Measurements from ENCODE around the gene DLG1.
A peak's percentile ranks its signal among the peaks of the same experiment; 100 is the strongest.
"Not testable (repeated sequence)": the region's sequence is repeated elsewhere in the genome, so short reads cannot be mapped to it uniquely, and the experiment has no call there.

Gene DLG1

DNA sequence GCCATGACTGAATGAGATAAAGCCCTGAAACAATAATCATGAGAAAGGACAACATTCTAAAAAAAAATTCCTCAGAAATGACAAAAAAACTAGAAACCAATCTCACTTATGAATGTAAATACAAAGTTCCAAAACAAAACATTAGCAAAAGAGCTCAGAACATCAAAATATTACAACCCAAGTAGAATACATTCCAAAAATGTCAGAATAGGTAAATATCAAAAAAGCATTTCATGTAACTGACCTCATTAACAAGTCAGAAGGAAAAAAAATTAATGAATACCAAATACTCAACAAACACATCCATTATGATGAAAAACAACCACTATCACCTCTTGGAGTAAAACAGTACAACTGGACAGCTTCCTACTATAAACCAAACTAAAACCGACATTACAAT is 93.1 kb downstream of the DLG1 start:
- DNase-seq: no peak

- no peak for DNase-seq
Observed at GRCh38 chr3:197204736-197205135, 93.7 kb downstream of the DLG1 start.

DNA sequence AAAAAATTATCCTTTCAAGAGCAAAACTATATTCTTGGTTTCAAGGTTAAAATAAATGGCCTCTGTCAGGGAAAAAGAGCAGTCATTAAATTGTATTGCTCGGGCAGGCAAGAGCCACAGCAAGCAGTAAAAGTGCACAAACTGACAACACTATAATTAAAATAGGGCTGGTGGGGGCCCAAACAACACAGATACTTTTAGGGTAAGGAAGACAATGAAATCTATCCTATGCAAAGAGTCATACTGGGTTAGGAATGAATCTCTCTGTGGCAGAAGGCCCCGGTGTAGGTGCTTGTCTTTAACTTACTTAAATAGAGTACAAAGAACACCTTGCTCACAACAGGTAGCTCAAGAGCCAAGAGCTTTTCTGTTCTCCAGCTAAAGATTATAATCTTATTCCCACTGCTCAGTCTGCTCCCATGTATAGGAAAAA is 94.7 kb downstream of the DLG1 start:
- DNase-seq: no peak

GRCh38 chr3:197202694-197203093 is 95.7 kb downstream of the DLG1 start:
- no peak for DNase-seq

DNA sequence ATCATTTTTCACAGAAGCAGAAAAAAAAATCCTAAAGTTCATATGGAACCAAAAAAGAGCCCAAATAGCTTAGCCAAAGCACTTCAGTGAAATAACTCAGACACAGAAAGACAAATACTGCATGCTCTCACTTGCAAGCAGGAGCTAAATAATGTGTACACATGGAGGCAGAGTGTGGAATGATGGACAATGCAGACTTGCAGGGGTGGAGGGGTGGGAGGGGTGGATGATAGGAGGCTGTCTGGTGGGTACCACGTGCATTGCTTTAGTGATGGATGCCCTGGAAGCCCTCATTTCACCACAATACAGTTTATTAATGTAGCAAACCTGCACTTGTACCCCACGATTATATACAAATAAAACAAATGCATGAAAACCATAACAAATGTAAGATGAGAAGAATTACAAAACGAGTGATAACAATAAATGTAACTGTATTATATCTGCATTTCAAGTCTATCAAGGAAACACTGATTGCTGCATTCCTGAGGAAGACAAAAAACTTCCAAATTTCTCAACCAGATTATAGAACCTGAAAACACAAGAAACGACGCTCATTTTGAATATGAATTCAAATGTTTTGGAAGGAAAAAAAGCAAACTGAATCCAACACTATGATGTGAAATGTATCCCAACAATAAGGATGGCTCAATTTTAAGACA is 96.5 kb downstream of the DLG1 start:
- DNase-seq: no peak

DNA sequence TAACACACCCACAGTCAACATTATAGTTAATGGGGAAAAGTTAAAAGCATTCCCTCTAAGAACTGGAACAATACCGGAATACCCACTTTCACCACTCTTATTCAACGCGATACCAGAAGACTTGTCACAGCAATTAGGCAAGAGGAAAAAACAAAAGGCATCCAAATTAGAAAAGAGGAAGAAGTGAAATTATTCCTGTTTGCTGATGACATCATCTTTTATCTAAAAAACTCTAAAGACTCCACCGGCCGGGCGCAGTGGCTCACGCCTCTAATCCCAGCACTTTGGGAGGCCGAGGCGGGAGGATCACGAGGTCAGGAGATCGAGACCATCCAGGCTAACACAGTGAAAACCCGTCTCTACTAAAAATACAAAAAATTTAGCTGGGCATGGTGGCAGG is 97.6 kb downstream of the DLG1 start:
- not testable (repeated sequence) for DNase-seq

GRCh38 chr3:197197334-197197733 is 101.1 kb downstream of the DLG1 start:
- DNase-seq: no peak

- DNase-seq: no peak
Observed at GRCh38 chr3:197196192-197196591, 102.2 kb downstream of the DLG1 start.

DNA sequence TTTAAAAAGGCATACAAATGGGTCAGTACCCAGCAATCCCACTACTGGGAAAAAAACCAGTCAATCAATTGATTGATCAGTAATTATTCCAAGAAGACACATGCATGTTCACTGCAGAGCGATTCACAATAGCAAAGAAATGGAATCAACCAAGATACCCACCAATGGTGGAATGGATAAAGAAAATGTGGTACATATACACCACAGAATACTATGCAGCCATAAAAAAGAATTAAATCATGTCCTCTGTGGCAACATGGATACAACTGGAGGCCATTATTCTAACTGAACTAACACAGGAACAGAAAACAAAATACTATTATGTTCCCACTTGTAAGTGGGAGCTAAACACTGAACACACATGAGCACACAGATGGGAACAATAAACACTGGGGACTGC is 103.1 kb downstream of the DLG1 start:
- no peak for DNase-seq

GRCh38 chr3:197193759-197194158 is 104.7 kb downstream of the DLG1 start:
- not testable (repeated sequence) for DNase-seq

- no peak for DNase-seq
Observed at GRCh38 chr3:197191897-197192296, 106.5 kb downstream of the DLG1 start.

DNA sequence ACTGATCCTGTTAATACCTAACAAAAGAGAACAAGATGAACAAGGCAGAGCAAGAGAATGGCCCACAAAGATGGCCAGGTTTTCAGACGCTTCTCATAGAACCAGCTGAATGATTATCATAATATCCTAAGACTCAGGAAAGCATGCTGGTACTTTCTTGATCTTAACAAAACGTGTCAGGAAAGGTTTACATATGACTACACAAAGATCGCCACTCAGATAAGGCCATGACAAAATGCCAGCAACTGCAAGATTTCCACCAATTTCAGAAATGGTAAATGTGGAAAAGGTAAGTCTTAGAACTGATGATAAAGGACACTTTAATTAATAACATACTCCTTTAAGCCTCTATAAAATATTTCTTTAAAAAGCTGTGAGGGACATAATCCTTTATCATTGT is 108.8 kb downstream of the DLG1 start:
- no peak for DNase-seq

- DNase-seq: no peak
Observed at GRCh38 chr3:197188963-197189362, 109.4 kb downstream of the DLG1 start.

DNA sequence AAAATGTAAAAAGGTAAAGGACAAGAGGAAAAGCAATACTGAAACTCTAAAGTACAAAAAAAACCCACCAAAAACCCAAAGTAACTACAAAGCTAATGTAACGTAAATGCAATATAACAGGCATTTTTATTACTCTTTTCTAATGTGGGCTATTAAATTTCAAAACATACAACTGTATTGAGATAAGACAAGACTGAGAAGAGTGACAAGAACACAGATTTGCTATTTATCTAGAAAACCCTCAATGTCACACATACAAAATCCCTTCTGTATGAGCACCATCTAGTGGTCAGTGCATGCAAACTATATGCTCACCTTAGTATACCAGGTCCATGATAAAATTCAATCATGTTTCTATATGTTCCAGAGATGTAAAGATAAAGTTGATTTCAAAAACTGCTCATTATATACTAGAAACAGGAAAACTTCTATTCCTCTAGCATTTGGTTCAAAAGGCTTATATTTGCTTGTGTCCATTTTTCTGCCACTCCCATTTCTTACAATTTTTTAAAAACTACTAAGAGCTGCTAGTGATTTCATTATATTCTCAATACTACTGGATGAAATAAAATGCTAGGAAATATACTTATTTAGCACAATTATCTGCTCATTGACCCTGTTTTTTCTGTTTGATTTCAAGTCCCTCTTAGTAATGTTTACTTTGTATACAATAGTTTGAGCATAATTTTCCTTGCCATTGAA is 111.4 kb downstream of the DLG1 start:
- DNase-seq: peak; percentile 66

GRCh38 chr3:197183582-197183981 is 114.8 kb downstream of the DLG1 start:
- DNase-seq: peak; percentile 43

GRCh38 chr3:197181741-197182140 is 116.7 kb downstream of the DLG1 start:
- DNase-seq: peak; percentile 12

GRCh38 chr3:197178998-197179397 is 119.4 kb downstream of the DLG1 start:
- DNase-seq: no peak

GRCh38 chr3:197175503-197175902 is 122.9 kb downstream of the DLG1 start:
- no peak for DNase-seq

DNA sequence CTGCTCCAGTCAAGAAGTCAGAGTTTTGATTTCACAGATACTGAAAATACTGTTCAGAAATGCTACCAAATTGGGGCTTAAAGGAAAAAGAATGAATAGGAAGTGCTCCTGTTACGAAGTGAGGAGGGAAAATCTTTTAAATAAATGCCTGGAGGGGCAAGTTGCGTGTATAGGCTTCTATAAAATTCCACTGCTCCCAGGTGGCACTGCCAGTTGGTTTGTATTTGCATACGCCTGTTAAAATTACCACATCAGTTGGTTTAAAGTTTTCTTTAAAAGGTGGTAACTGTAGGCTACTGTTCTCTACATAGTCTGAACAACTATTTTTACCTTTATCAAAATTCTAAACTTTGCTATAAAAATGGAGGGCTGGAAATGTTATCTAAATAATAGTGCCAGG is 123.5 kb downstream of the DLG1 start:
- no peak for DNase-seq

DNA sequence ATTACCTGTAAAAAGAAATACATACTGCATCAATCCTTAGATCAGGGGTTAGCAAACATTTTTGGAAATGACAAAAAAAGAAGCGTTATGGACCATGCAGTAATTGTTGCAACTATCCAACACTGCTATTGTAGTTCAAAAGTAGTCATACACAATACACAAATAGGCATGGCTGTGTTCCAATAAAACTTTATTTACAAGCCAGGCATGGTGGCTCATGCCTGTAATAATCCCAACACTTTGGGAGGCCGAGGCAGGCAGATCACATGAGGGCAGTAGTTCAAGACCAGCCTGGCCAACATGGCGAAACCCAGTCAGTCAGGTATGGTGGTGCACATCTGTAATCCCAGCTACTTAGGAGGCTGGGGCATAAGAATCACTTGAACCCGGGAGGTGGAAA is 124.8 kb downstream of the DLG1 start:
- no peak for DNase-seq

DNA sequence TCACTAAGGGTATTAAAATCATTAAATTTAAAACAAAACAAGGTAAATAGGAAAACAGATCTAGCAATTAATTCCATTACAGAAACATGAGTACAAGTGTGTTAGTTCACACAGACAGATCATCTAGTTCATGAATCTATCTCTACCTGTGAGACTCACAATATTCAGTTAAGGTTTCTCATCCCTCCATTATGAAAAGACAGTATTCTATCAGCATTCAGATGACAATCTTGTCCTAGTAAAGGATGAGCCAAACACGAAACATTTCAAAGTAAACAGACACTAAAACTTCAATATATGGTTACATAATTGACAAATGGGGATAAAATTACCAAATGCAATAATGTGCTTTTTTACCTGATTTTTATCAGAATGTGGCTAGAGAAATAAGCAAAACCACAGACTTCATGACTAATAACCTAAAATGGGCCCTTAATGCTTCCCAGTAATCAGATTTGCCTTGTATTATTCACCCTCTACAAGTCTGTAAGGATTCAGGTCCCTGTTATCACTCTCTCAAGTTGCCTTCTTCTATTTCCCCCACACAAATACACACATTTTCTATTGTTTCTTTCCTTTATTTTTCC is 126.8 kb downstream of the DLG1 start:
- DNase-seq: no peak

GRCh38 chr3:197169028-197169427 is 129.4 kb downstream of the DLG1 start:
- no peak for DNase-seq

GRCh38 chr3:197168606-197169005 is 129.8 kb downstream of the DLG1 start:
- no peak for DNase-seq

DNA sequence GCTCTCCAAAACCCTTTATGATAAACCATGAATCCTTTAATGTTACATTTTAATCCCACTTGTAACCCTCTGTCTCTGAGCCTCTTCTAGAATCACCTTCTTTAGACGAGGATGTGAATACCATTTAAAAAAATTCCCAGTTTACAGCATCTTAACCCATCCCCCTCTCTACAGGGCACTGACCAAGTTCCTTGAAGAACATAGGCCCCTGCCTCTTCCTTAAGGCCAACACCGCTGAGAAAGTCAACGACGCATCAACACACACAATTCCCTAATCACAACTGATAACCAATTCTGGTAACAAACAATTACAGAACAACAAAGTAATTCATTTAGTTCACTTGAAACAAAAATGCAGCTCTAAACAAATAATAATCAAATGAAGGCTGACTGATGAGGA is 130.3 kb downstream of the DLG1 start:
- no peak for DNase-seq

All from midbrain (tissue), 1 donor.